Stimulated activated CD4-positive, alpha-beta T cell treated with anti-CD3 and anti-CD28 coated beads, Interleukin-1b, Interleukin-23, amount 100 ng/mL, for 48 hours (primary cell): ENCODE results near the gene DPH6.

Experiments used
- DNase-seq: peaks from one replicate; pipeline ENCODE4 v3.0.0-alpha.2; 2020

Gene DPH6

GRCh38 chr15:35540021-35540420 is 5.9 kb downstream of the DPH6 start:
- no peak for DNase-seq

DNA sequence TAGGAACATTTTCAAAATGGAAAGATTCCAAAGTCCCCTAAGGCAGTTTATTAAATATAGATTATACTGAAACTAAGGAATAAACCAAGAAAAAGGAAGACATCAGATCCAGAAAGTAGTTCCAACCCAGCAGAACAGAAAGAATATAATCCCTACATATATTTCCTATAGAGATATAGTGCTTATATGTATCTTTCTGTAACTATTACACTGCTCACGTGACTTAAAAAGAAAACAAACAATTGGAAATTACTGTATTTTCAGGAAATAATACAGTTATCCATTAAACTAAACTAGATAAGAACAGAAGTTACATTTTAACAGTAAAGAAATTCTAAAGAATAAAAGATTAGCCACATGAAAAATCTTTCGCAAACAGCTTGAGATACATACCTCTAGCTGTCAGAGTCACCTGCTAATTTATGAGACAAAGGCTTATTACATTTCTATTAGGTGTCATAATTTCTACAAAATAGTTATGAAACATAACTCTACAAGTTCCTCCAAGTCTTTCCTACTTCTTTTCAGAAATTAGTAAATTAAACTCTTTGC is 10.5 kb downstream of the DPH6 start:
- no peak for DNase-seq

GRCh38 chr15:35533130-35534110 is 12.5 kb downstream of the DPH6 start:
- DNase-seq, result no peak

DNA sequence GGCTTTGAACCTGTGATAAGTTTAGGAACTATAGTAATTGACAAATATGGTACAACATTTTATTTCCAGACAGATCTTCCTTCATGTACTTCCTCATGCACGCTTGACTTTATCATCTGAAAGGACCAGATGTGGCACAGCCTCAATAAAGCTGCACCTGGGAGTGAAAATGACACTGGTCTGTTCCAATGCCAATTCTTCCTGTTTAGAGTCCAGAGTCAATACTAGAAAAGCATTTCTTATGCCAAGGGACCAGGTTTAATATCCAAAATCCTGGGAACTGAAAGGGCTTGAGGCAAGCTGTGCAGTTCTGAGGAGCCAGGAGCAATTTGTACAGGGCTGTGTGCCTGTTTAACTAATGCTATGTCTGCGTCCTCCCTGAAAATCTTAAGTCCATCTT is 15.3 kb downstream of the DPH6 start:
- no peak for DNase-seq

GRCh38 chr15:35529784-35530183 is 16.2 kb downstream of the DPH6 start:
- no peak for DNase-seq

DNA sequence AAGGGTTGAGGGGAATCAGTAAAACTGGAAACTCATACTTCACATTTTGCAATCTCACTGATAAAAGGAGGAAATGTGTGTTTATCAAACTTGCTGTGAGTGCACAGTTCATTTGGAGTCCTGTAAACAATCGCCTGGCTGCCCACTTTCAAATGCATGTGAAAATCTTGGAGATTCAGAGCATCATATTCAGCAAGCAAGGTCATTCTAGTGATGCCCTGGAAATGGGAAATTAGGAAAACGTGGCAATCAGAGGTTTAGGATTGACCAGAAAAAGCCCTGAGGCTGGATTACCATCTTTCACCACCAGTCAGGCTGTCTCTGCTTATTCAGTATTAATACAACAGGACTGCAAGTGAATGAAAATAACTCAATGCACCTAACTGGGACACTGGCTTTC is 23.9 kb downstream of the DPH6 start:
- DNase-seq, result no peak

DNA sequence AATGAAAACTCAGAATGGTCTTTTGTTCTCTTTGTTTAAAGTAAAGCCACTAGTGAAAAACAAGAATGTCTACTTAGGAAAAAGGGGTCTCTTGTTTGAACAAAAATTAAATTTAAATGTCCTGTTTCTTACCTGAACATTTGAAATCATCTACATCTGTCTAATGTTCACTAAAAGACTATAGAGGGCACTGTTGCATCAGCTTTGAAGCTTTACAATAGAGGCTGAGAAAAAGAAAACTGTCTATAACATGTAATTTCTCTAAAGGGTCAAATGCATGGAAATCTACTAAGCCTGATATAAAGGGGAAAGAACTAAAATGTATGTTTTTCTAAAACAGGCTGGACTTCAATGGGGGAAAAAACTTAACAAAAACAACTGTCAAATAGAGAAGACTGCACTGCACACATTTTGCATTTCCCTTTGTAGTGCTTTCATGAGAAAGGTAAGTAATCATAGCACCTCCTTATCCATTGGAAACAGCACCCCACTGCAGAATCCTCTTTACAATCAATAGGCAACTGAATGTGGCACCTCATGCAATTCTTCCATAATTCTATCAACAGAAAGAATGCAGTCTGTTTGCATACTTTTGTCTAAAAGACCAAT is 26.3 kb downstream of the DPH6 start:
- no peak for DNase-seq

DNA sequence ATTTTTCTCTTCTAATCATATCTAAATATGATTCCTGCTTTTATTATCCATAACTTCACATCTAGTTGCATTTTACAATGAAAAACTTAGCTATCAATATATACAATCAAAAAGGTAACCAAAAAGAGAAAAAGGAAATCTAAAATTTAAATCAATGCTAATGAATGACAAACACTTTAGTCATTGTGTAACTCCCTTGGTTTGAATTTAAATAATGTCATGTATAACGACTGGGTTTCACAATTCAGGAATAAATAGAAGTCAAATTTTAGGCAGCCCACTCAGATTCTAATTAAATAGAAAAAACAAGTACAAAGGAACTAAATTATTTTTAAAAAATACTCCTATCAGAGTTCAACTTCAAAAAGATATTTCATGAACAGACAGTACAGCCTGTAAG is 26.9 kb downstream of the DPH6 start:
- no peak for DNase-seq

DNA sequence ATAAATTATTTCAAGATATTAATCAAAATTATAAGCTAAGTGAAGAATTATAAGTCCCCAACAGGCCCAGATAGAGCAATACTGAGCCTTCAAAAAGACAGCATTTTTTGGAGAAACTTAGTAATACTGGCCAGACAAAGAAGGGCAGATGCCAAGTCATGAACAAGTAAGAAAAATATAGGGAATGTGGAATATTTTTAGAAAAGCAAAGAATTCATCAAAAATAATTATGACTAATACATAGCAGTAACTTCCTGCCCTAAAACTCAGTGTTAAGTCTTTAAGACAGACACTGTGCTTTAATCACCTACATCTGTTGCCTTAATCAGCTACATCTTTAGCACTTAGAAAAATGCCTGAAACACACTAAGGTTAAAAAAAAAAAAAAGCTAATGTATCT is 31.2 kb downstream of the DPH6 start:
- no peak for DNase-seq

GRCh38 chr15:35507932-35508638 is 37.9 kb downstream of the DPH6 start:
- DNase-seq, result no peak

DNA sequence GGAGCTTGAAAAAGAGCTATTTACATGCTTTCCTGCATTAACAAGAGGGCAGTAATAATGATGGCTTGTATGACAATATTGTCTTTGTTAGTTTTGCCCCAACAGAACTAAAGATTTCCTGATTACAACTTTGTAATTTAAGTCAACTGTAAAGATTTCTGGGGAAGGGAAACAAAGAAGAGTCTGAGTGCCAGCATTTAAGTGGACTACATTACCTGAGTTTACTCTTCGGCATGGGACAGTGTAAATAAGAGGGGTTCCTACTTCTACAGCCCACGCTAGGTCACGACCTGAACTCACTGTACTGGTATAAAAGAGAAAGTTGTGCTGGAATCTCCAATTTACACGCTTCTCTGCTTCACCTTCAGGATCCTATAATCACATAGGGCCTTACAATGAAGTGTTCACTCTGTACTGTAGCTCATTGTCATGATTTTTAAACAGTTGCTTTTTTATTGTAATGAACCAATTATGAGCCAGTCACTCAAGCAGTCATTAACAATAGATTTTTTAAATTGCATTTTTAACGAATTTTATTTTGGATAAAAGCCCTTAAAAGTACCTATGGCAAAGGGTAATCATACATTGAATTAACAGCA is 39.6 kb downstream of the DPH6 start:
- no peak for DNase-seq

DNA sequence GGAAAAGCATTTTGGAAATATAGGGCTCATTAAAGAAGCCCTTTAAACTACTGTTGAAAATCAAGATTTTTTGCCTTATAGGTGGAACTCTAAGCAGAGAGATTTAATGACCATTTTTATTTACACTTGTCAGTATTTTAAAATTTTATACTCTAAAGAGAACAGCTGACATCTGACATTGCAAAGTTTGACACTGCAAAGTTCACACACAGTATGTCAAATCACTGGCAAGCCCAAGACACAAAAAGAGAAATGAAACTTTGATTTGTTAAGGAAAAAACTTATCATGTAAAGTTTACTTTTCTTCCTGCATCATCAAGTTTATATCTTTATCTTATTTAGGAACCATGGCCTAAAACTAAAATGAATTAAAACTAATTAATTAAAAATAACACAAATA is 40.2 kb downstream of the DPH6 start:
- DNase-seq, result no peak

DNA sequence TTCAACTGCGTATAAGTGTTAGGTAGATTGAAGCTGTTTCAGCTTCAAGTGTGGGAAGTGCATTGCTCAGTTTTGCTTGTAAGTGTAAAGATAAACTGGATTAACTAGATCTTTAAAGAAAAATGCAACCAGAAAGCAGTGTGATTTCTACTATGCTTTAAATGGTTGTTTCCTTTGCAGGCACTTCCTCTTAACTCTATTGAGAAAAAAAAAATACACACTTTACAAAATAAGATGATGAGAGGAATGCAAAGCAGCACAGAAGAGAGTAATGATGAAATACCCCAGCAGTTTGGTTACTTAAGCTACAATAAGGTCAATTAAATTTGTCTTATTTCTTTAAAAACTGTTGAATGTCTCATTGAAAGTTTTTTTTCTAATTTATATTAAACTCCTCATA is 40.8 kb downstream of the DPH6 start:
- no peak for DNase-seq

GRCh38 chr15:35499723-35500122 is 46.2 kb downstream of the DPH6 start:
- no peak for DNase-seq

DNA sequence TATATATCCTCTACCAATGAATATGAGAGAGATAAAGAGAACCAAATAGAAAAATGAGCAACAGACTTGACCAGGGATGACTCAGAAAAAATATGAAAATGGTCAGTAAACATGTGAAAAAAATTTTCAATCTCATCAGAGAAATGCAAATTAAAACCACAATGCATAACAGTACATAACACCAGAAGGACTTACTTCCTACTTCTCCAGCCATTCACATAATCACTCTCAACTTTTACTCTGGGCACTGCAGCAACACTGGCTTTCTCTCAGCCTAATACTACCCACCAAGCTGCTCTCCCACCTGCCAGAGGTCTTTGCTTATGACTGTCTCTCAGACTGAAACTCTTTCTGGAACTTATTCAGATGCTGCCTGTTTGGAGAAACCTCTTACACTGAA is 49.4 kb downstream of the DPH6 start:
- DNase-seq, result no peak

GRCh38 chr15:35495080-35495479 is 50.9 kb downstream of the DPH6 start:
- no peak for DNase-seq

DNA sequence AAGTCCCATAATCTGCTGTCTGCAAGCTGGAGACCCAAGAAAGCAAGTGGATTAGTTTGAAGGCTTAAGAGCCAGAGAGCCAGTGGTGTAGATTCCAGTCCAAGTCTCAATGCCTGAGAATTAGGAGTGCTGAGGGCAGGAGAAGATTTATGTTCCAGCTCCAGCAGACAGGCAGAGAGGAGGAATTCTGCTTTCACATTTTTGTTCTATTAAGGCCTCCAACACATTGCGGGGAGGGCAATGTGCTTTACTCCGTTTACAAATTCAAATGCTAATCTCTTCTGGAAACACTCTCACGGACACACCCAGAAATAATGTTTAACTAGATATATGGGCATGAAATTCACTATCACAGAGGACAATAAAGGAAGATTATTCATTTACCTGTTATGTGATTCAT is 54.0 kb downstream of the DPH6 start:
- no peak for DNase-seq

DNA sequence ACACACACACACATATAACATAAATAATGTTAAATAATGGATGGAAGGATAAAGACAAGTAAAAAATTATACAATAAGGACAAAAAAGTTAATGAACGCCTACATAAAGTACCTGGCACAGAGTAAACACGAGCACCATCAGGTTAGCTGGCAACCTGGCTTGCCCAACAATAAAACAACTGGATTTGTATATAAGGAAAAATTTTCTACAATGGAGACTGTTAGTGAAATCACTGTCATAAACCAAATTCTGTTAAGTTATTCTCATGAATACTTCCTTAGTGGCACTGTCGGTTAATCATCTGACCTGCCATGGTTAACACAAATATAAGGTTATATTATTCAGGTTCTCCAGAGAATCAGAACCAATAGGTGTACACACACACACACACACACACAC is 54.8 kb downstream of the DPH6 start:
- DNase-seq, result no peak

- no peak for DNase-seq
Observed at GRCh38 chr15:35490511-35490910, 55.5 kb downstream of the DPH6 start.

DNA sequence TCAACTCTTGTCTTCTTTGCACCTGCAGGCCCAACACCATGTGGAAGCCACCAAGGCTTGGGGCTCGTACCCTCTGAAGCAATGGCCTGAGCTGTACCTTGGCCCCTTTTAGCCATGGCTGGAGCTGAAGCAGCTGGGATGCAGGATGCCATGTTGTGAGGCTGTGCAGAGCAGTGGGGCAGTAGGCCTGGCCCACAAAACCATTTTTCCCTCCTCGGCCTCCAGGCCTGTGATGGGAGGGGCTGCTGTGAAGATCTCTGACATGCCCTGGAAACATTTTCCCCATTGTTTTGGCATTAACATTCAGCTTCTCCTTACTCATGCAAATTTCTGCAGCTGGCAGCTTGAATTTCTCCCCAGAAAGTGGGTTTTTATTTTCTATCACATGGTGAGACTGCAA is 58.5 kb downstream of the DPH6 start:
- DNase-seq, result no peak

GRCh38 chr15:35486296-35486695 is 59.7 kb downstream of the DPH6 start:
- DNase-seq, result no peak

- no peak for DNase-seq
Observed at GRCh38 chr15:35485411-35485810, 60.6 kb downstream of the DPH6 start.
